ENCODE data around the gene SEC14L1. TPM values are rescaled to one million over a fixed set of nuclear protein-coding genes. Genes with fewer than 3 reads are reported as not detected.

SEC14L1 gene
- total RNA-seq, 1 experiment from 2014 or later: 58.6 TPM

DNA sequence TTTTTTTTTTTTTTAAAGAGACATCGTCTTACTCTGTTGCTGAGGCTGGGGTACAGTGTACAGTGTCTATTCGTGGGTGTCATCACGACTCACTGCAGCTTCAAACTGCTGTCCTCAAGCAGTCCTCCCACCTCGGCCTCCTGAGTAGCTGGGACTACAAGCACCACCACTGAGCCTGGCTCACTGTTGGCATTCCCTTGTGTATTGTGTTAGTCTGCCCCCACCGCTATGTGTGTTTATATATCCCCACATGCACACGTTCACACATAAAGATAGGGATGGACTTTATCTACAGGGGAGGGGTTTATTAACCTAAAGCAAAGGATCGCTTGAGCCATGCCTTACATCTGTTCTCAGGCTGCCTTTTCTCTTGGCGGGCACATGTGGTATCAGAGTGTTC, 63.8 kb downstream of the SEC14L1 start:
- H3K18ac ChIP-seq (ENCODE audit: insufficient read length, low read depth, low read length): no peak overlapping the region
- TF ChIP-seq, protein P1, sequence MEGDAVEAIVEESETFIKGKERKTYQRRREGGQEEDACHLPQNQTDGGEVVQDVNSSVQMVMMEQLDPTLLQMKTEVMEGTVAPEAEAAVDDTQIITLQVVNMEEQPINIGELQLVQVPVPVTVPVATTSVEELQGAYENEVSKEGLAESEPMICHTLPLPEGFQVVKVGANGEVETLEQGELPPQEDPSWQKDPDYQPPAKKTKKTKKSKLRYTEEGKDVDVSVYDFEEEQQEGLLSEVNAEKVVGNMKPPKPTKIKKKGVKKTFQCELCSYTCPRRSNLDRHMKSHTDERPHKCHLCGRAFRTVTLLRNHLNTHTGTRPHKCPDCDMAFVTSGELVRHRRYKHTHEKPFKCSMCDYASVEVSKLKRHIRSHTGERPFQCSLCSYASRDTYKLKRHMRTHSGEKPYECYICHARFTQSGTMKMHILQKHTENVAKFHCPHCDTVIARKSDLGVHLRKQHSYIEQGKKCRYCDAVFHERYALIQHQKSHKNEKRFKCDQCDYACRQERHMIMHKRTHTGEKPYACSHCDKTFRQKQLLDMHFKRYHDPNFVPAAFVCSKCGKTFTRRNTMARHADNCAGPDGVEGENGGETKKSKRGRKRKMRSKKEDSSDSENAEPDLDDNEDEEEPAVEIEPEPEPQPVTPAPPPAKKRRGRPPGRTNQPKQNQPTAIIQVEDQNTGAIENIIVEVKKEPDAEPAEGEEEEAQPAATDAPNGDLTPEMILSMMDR (conservative IDR thresholded peaks at IDR 0.05): no peak
- H3K27me3 ChIP-seq (ENCODE audit: insufficient read depth, low read length): no peaks in the 10 kb centered on the region
- H3K4me1 ChIP-seq (ENCODE audit: insufficient read depth, low read length): no peaks in the 10 kb centered on the region
- no peak overlapping the region for H3T11ph ChIP-seq (ENCODE audit: low read length)
- no peak overlapping the region for H4K5ac ChIP-seq (ENCODE audit: insufficient read length, low read depth, low read length)
- H3K23me2 ChIP-seq (ENCODE audit: insufficient read length, low read depth, low read length, poor library complexity, severe bottlenecking): no peaks in the 10 kb centered on the region
- H4K20me1 ChIP-seq (ENCODE audit: control insufficient read depth, insufficient read depth, insufficient read length): no peaks in the 10 kb centered on the region
- no peak for DNase-seq
- H2BK120ac ChIP-seq (ENCODE audit: low read depth, low read length, poor library complexity, severe bottlenecking): no peak overlapping the region
- H2BK5ac ChIP-seq (ENCODE audit: insufficient read length, low read length): no peak overlapping the region
- Mint-ChIP-seq H3K27ac (no peak overlapping the region), H3K36me3 (ENCODE audit: insufficient read depth in 1 of 3, low read depth in 3 of 3) (peaks cover 25 to 76% (median 56%) of the 10 kb centered on the region in 3 experiments; a peak in 6 of 7 replicates), H3K27me3 (ENCODE audit: low read depth) (no peaks in the 10 kb centered on the region), H3K4me3 (no peak overlapping the region; a peak in 1 of 5 replicates), H3K4me1 (0 out of 4 replicates have a peak, but pooled peaks cover 0 to 2% of the 10 kb centered on the region in 2 experiments), H3K9me3 (no peaks in the 10 kb centered on the region)
- H3K9ac ChIP-seq (ENCODE audit: extremely low read depth, insufficient read length, low read length): no peak overlapping the region
- H2BK20ac ChIP-seq (ENCODE audit: low read depth, low read length, poor library complexity, severe bottlenecking): no peak overlapping the region
- H3K27ac ChIP-seq (ENCODE audit: insufficient read length, low read depth, low read length): no peak overlapping the region
- no peak overlapping the region for H3K23ac ChIP-seq (ENCODE audit: insufficient read length, low read depth, low read length)
- no peak overlapping the region for H2BK12ac ChIP-seq (ENCODE audit: insufficient read length, low read depth, low read length)
- H4K8ac ChIP-seq (replicated peaks; ENCODE audit: insufficient read length, low read depth, low read length): no peak overlapping the region
- H2BK15ac ChIP-seq (ENCODE audit: low read depth, low read length): no peak overlapping the region
- H3K4ac ChIP-seq (ENCODE audit: low read depth, low read length): no peak overlapping the region
- H3K9me3 ChIP-seq (ENCODE audit: control insufficient read depth, low read depth, low read length): no peaks in the 10 kb centered on the region
- no peak overlapping the region for H3K4me2 ChIP-seq (ENCODE audit: insufficient read depth, insufficient read length, low read length)
- no peak overlapping the region for H3K56ac ChIP-seq (ENCODE audit: insufficient read length, low read depth, low read length)
- no peak overlapping the region for H3K14ac ChIP-seq (ENCODE audit: insufficient read depth, low read length)
- no CpG with 5 or more reads among the region's 8 CpGs for WGBS (ENCODE audit: extremely low coverage, insufficient read length, low lambda C conversion rate)
- no peak overlapping the region for H2AFZ ChIP-seq (ENCODE audit: low read length)
- no peaks in the 10 kb centered on the region for H3K79me1 ChIP-seq (ENCODE audit: insufficient read depth, low read depth, low read length, poor library complexity, severe bottlenecking)
- H2AK5ac ChIP-seq (ENCODE audit: insufficient read length, low read length): no peak overlapping the region
- H4K91ac ChIP-seq (ENCODE audit: insufficient read length, low read depth, low read length): no peak overlapping the region
- no peaks in the 10 kb centered on the region for H3K79me2 ChIP-seq (ENCODE audit: insufficient read depth, low read length)
